Activated T-helper 1 cell treated with anti-CD3 and anti-CD28 coated beads, Interleukin-12 subunit alpha, Interleukin-12 subunit beta, Interleukin-2, Interleukin-4 antibody, amounts not matched to agents 30 ng/mL and 10 ng/mL and 1 ng/mL, durations not matched to agents 14 hours and 24 hours and 36 hours (primary cell): ENCODE data around the gene ASCC3. TPM values are rescaled to one million over a fixed set of nuclear protein-coding genes. Genes with fewer than 3 reads are reported as not detected.
"Not testable (repeated sequence)": the region's sequence is repeated elsewhere in the genome, so short reads cannot be mapped to it uniquely, and the experiment has no call there.

Experiments used
- DNase-seq: peaks from one replicate; pipeline ENCODE4 v3.0.0; 2021; ENCODE audit warnings: low spot score
- H3K27ac Mint-ChIP-seq: one replicate; pipeline ENCODE4 v1.8.0; 2021; ENCODE audit warnings: mild to moderate bottlenecking, mixed read lengths
- H3K27me3 Mint-ChIP-seq: one replicate; pipeline ENCODE4 v1.8.0; 2022; ENCODE audit warnings: mild to moderate bottlenecking, moderate library complexity, mixed read lengths; ENCODE audit not compliant: insufficient read depth
- H3K36me3 Mint-ChIP-seq: one replicate; pipeline ENCODE4 v1.8.0; 2021; ENCODE audit warnings: low read depth, mixed read lengths
- H3K4me1 Mint-ChIP-seq: one replicate; pipeline ENCODE4 v1.8.0; 2021; ENCODE audit warnings: low read depth, mixed read lengths
- H3K4me3 Mint-ChIP-seq: one replicate; pipeline ENCODE4 v1.8.0; 2021; ENCODE audit warnings: mild to moderate bottlenecking, moderate library complexity, mixed read lengths
- H3K9me3 Mint-ChIP-seq: one replicate; pipeline ENCODE4 v1.8.0; 2021; ENCODE audit warnings: mixed read lengths
- intact Hi-C: fragments of 100-400 bp; cut with micrococcal nuclease; formaldehyde crosslinking; loops from one replicate; pipeline ENCODE4 v1.15.1; 2024
- total RNA-seq: library from RNA; stranded (reverse); gene quantifications from 2 replicates; pipeline ENCODE4 v1.2.3, GENCODE V29; 2022

Gene ASCC3
- total RNA-seq, 1 donor from 2014 or later, result 70.1 TPM

- no peak overlapping the region for H3K4me3 Mint-ChIP-seq
- intact Hi-C loops, result no loop called here
- no peak for DNase-seq
- H3K27me3 Mint-ChIP-seq, result peaks cover 5% of the 10 kb centered on the region
- no peaks in the 10 kb centered on the region for H3K4me1 Mint-ChIP-seq
- peaks cover 1% of the 10 kb centered on the region for H3K36me3 Mint-ChIP-seq
- H3K9me3 Mint-ChIP-seq, result no peaks in the 10 kb centered on the region
- H3K27ac Mint-ChIP-seq, result no peak overlapping the region
These were observed 23.2 kb upstream of the ASCC3 start for GRCh38 chr6:100904316-100904715.

GRCh38 chr6:100901582-100901981 is 20.5 kb upstream of the ASCC3 start:
- H3K9me3 Mint-ChIP-seq, result no peaks in the 10 kb centered on the region
- H3K27ac Mint-ChIP-seq, result no peak overlapping the region
- intact Hi-C loops, result no loop called here
- no peak overlapping the region for H3K4me3 Mint-ChIP-seq
- H3K27me3 Mint-ChIP-seq, result peaks cover 7% of the 10 kb centered on the region
- no peak for DNase-seq
- H3K4me1 Mint-ChIP-seq, result no peaks in the 10 kb centered on the region
- H3K36me3 Mint-ChIP-seq, result no peaks in the 10 kb centered on the region

GRCh38 chr6:100899202-100899601 is 18.1 kb upstream of the ASCC3 start:
- Mint-ChIP-seq H3K36me3 (no peaks in the 10 kb centered on the region), H3K27ac (no peak overlapping the region)
- intact Hi-C loops, result no loop called here

GRCh38 chr6:100897671-100898070 is 16.5 kb upstream of the ASCC3 start:
- no peaks in the 10 kb centered on the region for H3K4me1 Mint-ChIP-seq
- DNase-seq, result no peak
- intact Hi-C loops, result no loop called here
- H3K9me3 Mint-ChIP-seq, result no peaks in the 10 kb centered on the region
- no peaks in the 10 kb centered on the region for H3K36me3 Mint-ChIP-seq
- peaks cover 4% of the 10 kb centered on the region for H3K27me3 Mint-ChIP-seq
- H3K27ac Mint-ChIP-seq, result no peak overlapping the region
- no peak overlapping the region for H3K4me3 Mint-ChIP-seq

More at GRCh38 chr6:100899202-100899601, 18.1 kb upstream of the ASCC3 start:
- Mint-ChIP-seq H3K9me3 (no peaks in the 10 kb centered on the region), H3K4me1 (no peaks in the 10 kb centered on the region), H3K27me3 (peaks cover 4% of the 10 kb centered on the region), H3K4me3 (no peak overlapping the region)
- no peak for DNase-seq

DNA sequence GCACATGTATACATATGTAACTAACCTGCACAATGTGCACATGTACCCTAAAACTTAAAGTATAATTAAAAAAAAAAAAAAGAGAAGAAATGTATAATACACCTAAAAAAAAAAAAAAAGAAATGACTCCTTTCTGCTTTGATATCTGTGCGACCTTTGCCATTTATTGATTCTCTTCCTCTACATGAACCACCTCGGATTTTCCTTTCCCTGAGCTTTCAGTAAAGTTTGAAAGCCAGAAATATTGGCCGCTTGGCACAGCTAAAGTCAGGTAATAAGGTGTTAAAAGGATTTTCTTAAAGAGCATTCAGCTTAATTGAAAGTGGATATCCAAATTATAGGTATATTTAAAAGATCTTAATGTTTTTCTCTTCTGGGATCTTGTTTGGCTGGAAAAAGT is 12.6 kb upstream of the ASCC3 start:
- Mint-ChIP-seq H3K36me3 (no peaks in the 10 kb centered on the region), H3K4me3 (no peak overlapping the region), H3K27me3 (no peaks in the 10 kb centered on the region), H3K9me3 (no peaks in the 10 kb centered on the region), H3K27ac (no peak overlapping the region), H3K4me1 (no peaks in the 10 kb centered on the region)
- intact Hi-C loops, result no loop called here
- DNase-seq, result no peak

DNA sequence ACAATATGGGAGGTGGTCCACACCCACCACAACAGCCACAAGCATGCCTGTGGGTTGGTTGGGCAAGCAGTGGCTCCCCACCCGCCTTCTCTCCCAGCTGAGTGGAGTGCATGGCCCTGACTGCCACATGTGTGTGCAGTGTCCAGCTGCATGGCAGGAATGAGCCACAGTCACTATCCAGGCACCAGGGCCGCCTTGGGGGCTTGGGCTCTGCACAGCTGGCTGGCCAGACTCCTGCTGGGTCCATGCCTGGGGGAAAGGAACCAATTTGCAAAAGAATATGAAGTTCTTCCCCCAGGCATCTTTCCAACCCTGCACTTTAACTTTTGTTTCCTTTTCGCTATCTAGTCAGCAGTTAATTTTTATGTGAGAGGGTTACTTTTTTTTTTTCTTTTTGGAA is 11.6 kb upstream of the ASCC3 start:
- no peaks in the 10 kb centered on the region for H3K27me3 Mint-ChIP-seq
- no peaks in the 10 kb centered on the region for H3K9me3 Mint-ChIP-seq
- no peak overlapping the region for H3K27ac Mint-ChIP-seq

GRCh38 chr6:100892116-100892515 is 11.0 kb upstream of the ASCC3 start:
- no peaks in the 10 kb centered on the region for H3K36me3 Mint-ChIP-seq
- no peak for DNase-seq
- no peaks in the 10 kb centered on the region for H3K4me1 Mint-ChIP-seq
- H3K9me3 Mint-ChIP-seq, result no peaks in the 10 kb centered on the region
- H3K27ac Mint-ChIP-seq, result no peak overlapping the region
- intact Hi-C loops, result no loop called here
- H3K4me3 Mint-ChIP-seq, result no peak overlapping the region
- no peaks in the 10 kb centered on the region for H3K27me3 Mint-ChIP-seq

More for the DNA sequence above, 11.6 kb upstream of the ASCC3 start:
- no peak for DNase-seq
- H3K4me3 Mint-ChIP-seq, result no peak overlapping the region
- H3K36me3 Mint-ChIP-seq, result no peaks in the 10 kb centered on the region
- intact Hi-C loops, result no loop called here
- no peaks in the 10 kb centered on the region for H3K4me1 Mint-ChIP-seq

DNA sequence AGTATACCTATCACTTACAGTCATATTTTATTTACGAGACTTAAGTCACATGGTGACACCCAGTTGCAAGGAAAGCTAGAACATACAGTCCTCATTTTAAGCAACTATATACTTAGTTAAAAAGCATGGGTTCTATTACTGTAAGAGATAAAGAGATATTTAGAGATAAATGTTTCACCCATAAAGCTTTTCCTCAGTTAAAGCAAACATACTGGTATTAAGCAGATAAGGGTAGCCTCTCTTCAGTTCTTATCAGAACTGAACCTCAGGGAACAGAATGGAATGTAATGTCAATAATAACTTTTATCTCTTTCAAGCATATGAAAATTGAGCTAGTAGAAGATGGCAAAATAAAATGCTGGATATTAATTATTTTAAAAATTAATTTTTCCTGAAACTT is 9.9 kb upstream of the ASCC3 start:
- DNase-seq, result no peak
- no peaks in the 10 kb centered on the region for H3K27me3 Mint-ChIP-seq
- H3K9me3 Mint-ChIP-seq, result no peaks in the 10 kb centered on the region
- intact Hi-C loops, result no loop called here
- H3K4me1 Mint-ChIP-seq, result no peaks in the 10 kb centered on the region
- H3K4me3 Mint-ChIP-seq, result no peak overlapping the region
- no peaks in the 10 kb centered on the region for H3K36me3 Mint-ChIP-seq
- no peak overlapping the region for H3K27ac Mint-ChIP-seq

DNA sequence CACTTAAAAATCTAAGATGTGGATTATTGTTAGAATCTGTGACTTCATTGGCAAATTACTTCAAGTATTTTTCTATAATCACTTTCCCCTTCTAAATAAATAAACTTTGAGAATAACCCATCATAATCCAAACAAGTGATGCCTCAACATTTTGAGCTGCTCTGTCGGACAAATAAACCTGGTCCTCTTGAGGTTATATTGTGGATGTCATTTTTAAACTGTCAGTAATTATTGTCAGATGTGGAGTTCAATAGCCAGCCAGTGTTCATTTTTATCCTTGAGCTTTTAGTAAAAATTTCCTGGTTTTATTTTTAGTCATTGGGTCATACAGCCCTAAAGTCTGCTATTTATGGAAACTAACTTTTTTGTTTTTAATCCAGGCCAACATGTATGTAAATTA is 9.5 kb upstream of the ASCC3 start:
- H3K9me3 Mint-ChIP-seq, H3K4me3 Mint-ChIP-seq, intact Hi-C loops, H3K36me3 Mint-ChIP-seq, H3K4me1 Mint-ChIP-seq, H3K27ac Mint-ChIP-seq, DNase-seq, H3K27me3 Mint-ChIP-seq: not testable (repeated sequence)

- H3K36me3 Mint-ChIP-seq, result no peaks in the 10 kb centered on the region
- DNase-seq, result no peak
- intact Hi-C loops, result loop anchor here (10.0 kb wide), 1 partner anchor 415 kb away; no protein-coding TSS in a partner anchor
- H3K27ac Mint-ChIP-seq, result no peak overlapping the region
- peaks cover 3% of the 10 kb centered on the region for H3K27me3 Mint-ChIP-seq
- H3K9me3 Mint-ChIP-seq, result no peaks in the 10 kb centered on the region
- no peaks in the 10 kb centered on the region for H3K4me1 Mint-ChIP-seq
- H3K4me3 Mint-ChIP-seq, result no peak overlapping the region
These were observed 8.2 kb upstream of the ASCC3 start for GRCh38 chr6:100889351-100889750.

GRCh38 chr6:100886076-100886475 is 4.9 kb upstream of the ASCC3 start:
- H3K4me1 Mint-ChIP-seq, result peaks cover 11% of the 10 kb centered on the region
- no peak overlapping the region for H3K27ac Mint-ChIP-seq
- H3K9me3 Mint-ChIP-seq, result no peaks in the 10 kb centered on the region
- intact Hi-C loops, result loop anchor here (10.0 kb wide), 1 partner anchor 411 kb away; no protein-coding TSS in a partner anchor
- H3K4me3 Mint-ChIP-seq, result no peak overlapping the region
- H3K27me3 Mint-ChIP-seq, result peaks cover 3% of the 10 kb centered on the region
- no peak for DNase-seq
- peaks cover 2% of the 10 kb centered on the region for H3K36me3 Mint-ChIP-seq

- no peak overlapping the region for H3K27ac Mint-ChIP-seq
- intact Hi-C loops, result loop anchor here (10.0 kb wide), 1 partner anchor 409 kb away; no protein-coding TSS in a partner anchor
These were observed 2.2 kb upstream of the ASCC3 start for GRCh38 chr6:100883347-100883746.

DNA sequence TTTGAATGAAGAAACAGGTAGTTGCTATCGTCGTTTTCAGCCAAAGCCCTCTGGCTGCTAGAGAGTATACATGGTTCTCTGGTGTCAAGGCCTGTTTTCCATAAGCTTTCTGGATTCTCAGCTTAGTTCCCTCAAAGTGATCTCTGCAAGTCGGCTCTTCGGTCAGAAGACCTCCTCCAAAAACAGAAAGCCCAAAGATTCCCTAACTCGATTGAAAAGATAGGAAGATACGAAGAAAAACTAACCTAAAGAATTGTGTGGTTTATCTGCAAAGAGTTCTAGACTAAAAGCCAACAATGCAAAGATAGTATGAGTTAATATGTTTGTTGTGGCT is 545 bp upstream of the ASCC3 start:
- DNase-seq, result no peak
- Mint-ChIP-seq H3K27ac (peak overlapping the region; percentile 85), H3K4me3 (peak overlapping the region; percentile 100), H3K4me1 (peaks cover 44% of the 10 kb centered on the region), H3K9me3 (no peaks in the 10 kb centered on the region), H3K27me3 (peaks cover 3% of the 10 kb centered on the region), H3K36me3 (peaks cover 19% of the 10 kb centered on the region)
- intact Hi-C loops, result loop anchor here (1.0 to 10.0 kb wide), 4 partner anchors 17 to 1456 kb away; partner anchors contain the start of genes CCNC and PNISR

More at GRCh38 chr6:100883347-100883746, 2.2 kb upstream of the ASCC3 start:
- Mint-ChIP-seq H3K4me1 (peaks cover 33% of the 10 kb centered on the region), H3K27me3 (peaks cover 3% of the 10 kb centered on the region), H3K9me3 (no peaks in the 10 kb centered on the region), H3K36me3 (peaks cover 11% of the 10 kb centered on the region), H3K4me3 (no peak overlapping the region)
- DNase-seq, result no peak
